Pancreas (tissue), 10 donors: Measurements from ENCODE around the gene HIF3A. TPM values are rescaled to one million over a fixed set of nuclear protein-coding genes. Genes with fewer than 3 reads are reported as not detected.

ENCODE experiments used
- ATAC-seq, 4 donors: fragments of 200-7000 bp; cut with Tn5 transposase; one replicate each; pipeline versions ENCODE4 v1.8.0 to v1.9.1; 2020; ENCODE audit warnings: mild to moderate bottlenecking in 4 of 4, moderate library complexity in 4 of 4
- DNase-seq, 6 donors: peaks; one replicate each; pipeline ENCODE4 v3.0.0-alpha.2; 2020
- FAIRE-seq: peaks from 2 replicates; lab custom pipeline; 2012; peaks lifted over from hg19 to GRCh38; lab: Jason Lieb, UNC
- H3K27ac ChIP-seq, 4 donors: fragments of 200-600 bp; sonication (generic); 1 replicate in 3 of 4; 2 replicates in 1 of 4; pipeline versions ENCODE4 v1.5.0 to v1.8.0; 2020
- H3K27me3 ChIP-seq, 4 donors: fragments of 200-600 bp; one replicate each; pipeline ENCODE4 v1.8.0; 2021
- H3K36me3 ChIP-seq, 3 donors: fragments of 200-600 bp; sonication (generic) in 1 of 3; one replicate each; pipeline versions ENCODE4 v1.5.0 to v1.8.0; 2020 to 2021
- H3K4me1 ChIP-seq, 3 donors: fragments of 200-600 bp; one replicate each; pipeline ENCODE4 v1.8.0; 2021
- H3K4me3 ChIP-seq, 4 donors: fragments of 200-600 bp; sonication (generic) in 2 of 4; one replicate each; pipeline versions ENCODE4 v1.5.0 to v1.8.0; 2020 to 2021
- H3K9me3 ChIP-seq, 4 donors: fragments of 200-600 bp; one replicate each; pipeline ENCODE4 v1.8.0; 2021
- WGBS, 2 donors: extraction: QIAGEN DNeasy Blood & Tissue Kit; methylation state at CpG; one replicate each; pipeline ENCODE4 v1.1.7; 2013; 5-methylcytosine and 5-hydroxymethylcytosine counted together
- intact Hi-C, 3 donors: fragments of 100-400 bp; cut with DNase I; formaldehyde crosslinking; loops; one replicate each; pipeline versions ENCODE4 v1.11.1 to v1.14.2; 2022
- polyA plus RNA-seq, 2 donors: library from polyadenylated mRNA; stranded (reverse); fragments of 200-250 nt; gene quantifications; one replicate each; pipeline ENCODE4 v1.2.3, GENCODE V29; 2013
- total RNA-seq, 6 donors: library from RNA; stranded (reverse); fragmentation: NEBNext Ultra II Directional in 4 of 6; extraction: Animal tissue kit (Norgen Biotek cat#: 25700) in 4 of 6; gene quantifications; one replicate each; pipeline versions ENCODE4 v1.2.1 to v1.2.4, GENCODE V29; 2021 to 2023
- TF ChIP-seq, protein P1 (sequence below), 4 donors: fragments of 200-600 bp; sonication (generic) in 3 of 4; IDR thresholded peaks; one replicate each; pipeline versions ENCODE4 v1.5.0 to v1.8.0; 2021; ENCODE audit warnings: antibody characterized with exemption in 4 of 4
- donor health status: healthy with polysubstance abuse.
- donor health status: DM: no; HTN: no; CAD: no; lungs with moderate emphysema.
- donor health status: DM: no; HTN: no; CAD: no.
- donor health status: control.
- donor health status: control.
- donor health status: Bipolar disorder and iron deficiency.
- donor health status: DM: yes; HTN: yes; CAD: no.
- donor health status: DM: no; HTN: no; CAD: no.
- donor health status: DM: no; HTN: no; CAD: no.
- donor health status: DM: yes; HTN: yes; CAD: no.

HIF3A gene
- total and polyA plus RNA-seq, 8 donors = 0.71 to 27.6 (median 5.2) TPM

DNA sequence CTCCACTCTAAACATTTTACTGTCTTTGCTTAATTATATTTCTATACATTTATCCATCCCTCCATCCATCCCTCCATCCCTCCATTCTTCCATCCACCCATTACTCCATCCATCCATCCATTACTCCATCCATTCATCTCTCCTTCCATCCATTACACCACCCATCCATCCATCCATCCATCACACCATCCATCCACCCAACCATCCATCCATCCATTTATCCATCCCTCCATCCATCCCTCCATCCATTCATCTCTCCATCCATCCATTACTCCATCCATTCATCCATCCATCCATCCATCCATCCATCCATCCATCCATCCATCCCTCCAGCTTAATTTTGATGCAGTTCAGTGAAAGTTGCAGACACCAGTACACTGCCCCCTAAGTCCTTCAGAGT, 5.0 kb upstream of the HIF3A start:
- intact Hi-C loops = no loop called here
- no peak for FAIRE-seq
- H3K27me3 ChIP-seq = no peaks in the 10 kb centered on the region
- TF ChIP-seq, protein P1, sequence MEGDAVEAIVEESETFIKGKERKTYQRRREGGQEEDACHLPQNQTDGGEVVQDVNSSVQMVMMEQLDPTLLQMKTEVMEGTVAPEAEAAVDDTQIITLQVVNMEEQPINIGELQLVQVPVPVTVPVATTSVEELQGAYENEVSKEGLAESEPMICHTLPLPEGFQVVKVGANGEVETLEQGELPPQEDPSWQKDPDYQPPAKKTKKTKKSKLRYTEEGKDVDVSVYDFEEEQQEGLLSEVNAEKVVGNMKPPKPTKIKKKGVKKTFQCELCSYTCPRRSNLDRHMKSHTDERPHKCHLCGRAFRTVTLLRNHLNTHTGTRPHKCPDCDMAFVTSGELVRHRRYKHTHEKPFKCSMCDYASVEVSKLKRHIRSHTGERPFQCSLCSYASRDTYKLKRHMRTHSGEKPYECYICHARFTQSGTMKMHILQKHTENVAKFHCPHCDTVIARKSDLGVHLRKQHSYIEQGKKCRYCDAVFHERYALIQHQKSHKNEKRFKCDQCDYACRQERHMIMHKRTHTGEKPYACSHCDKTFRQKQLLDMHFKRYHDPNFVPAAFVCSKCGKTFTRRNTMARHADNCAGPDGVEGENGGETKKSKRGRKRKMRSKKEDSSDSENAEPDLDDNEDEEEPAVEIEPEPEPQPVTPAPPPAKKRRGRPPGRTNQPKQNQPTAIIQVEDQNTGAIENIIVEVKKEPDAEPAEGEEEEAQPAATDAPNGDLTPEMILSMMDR (IDR thresholded peaks at IDR 0.05) = no peak
- H3K4me1 ChIP-seq = no peaks in the 10 kb centered on the region
- no peak for ATAC-seq
- DNase-seq = no peak
- H3K36me3 ChIP-seq = no peaks in the 10 kb centered on the region
- H3K27ac ChIP-seq = no peak overlapping the region
- H3K9me3 ChIP-seq = no peaks in the 10 kb centered on the region
- H3K4me3 ChIP-seq = no peak overlapping the region

- no peak overlapping the region for H3K27ac ChIP-seq
- TF ChIP-seq, protein P1 (IDR thresholded peaks at IDR 0.05) = no peak
- no peaks in the 10 kb centered on the region for H3K9me3 ChIP-seq
- DNase-seq (no peak), FAIRE-seq (no peak), ATAC-seq (no peak)
- peaks cover 3 to 10% (median 3%) of the 10 kb centered on the region in 3 donors for H3K4me1 ChIP-seq
- no peak overlapping the region for H3K4me3 ChIP-seq
- H3K27me3 ChIP-seq = no peaks in the 10 kb centered on the region
- H3K36me3 ChIP-seq = no peaks in the 10 kb centered on the region
- intact Hi-C loops = no loop called here
- WGBS, 2 donors = 52 to 65% methylated on average over 6 of the region's 6 CpGs
Observed at GRCh38 chr19:46294494-46294893, 2.3 kb upstream of the HIF3A start.

DNA sequence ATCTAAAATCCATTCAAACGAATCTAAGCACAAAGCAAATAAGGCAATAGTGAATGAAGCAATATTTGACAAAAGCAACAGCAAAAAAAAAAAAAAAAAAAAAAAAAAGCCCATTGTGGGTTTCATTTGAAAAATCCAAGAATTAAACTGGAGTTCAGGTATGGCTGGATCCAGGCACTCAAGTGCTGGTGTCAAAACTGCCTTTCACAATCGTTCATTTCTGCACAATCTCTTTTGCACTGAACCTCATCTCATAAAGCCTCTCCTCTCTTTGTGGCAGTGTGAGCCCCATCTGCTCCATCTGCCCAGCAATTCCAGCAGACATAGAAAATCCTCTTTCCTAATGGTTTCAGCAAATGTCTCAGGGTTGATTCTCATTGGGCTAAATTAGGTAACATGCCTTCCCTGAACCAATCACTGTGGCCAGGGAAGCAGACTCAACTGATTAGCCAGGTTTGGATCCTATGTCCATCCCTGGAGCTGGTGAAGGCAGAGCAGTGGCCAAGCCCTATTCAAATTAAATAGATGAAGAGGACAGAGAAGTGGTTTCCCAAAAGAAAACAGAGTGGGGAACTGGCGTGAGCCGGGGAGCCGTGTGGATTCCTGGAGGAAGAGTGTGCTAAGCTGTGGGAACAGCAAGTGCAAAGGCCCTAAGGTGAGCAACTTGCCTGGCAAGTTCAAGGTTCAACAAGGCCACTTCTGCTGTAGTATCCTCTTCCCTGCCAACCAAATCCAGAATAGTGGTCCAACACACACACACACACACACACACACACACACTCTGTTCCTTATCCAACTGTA, 1.2 kb upstream of the HIF3A start:
- intact Hi-C loops = no loop called here
- 66 to 68% methylated on average over 5 of the region's 5 CpGs for WGBS, 2 donors
- DNase-seq = no peak
- TF ChIP-seq, protein P1 (IDR thresholded peaks at IDR 0.05) = no peak
- H3K27ac ChIP-seq = no peak overlapping the region
- no peaks in the 10 kb centered on the region for H3K36me3 ChIP-seq
- no peak for FAIRE-seq
- H3K9me3 ChIP-seq = no peaks in the 10 kb centered on the region
- no peak for ATAC-seq
- no peak overlapping the region for H3K4me3 ChIP-seq
- no peaks in the 10 kb centered on the region for H3K27me3 ChIP-seq
- peaks cover 3 to 13% (median 6%) of the 10 kb centered on the region in 3 donors for H3K4me1 ChIP-seq

DNA sequence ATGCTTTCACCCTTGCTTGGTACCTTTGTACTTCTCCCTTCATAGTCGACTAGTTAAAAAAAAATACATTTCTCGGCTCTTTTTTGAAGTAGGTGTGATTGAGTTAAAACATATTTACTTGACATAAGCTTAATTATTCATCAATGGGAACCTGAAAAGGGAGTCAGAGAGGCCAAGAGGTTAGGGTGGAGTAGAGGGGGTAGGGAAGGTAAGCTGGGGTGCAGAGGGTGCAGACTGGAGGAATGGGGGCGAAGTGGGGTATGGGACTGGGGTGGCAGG, 701 bp upstream of the HIF3A start:
- Histone ChIP-seq H3K4me3 (no peak overlapping the region), H3K27me3 (no peaks in the 10 kb centered on the region), H3K27ac (no peak overlapping the region), H3K4me1 (peaks cover 3 to 13% (median 6%) of the 10 kb centered on the region in 3 donors), H3K36me3 (no peaks in the 10 kb centered on the region), H3K9me3 (no peaks in the 10 kb centered on the region)
- ATAC-seq = no peak
- DNase-seq = no peak
- no peak for FAIRE-seq
- TF ChIP-seq, protein P1 (IDR thresholded peaks at IDR 0.05) = no peak
- WGBS, 2 donors = 45% methylated on average over 3 of the region's 3 CpGs
- intact Hi-C loops = no loop called here
